Fibroblast of mammary gland (primary cell): ENCODE results near the gene NAALAD2.

ENCODE experiments used
- DNase-seq: peaks from one replicate; pipeline ENCODE4 v3.0.0-alpha.2; 2010; ENCODE audit warnings: low read depth
- H3K4me3 ChIP-seq: 2 replicates; pipeline ENCODE4 v1.5.1; 2011; ENCODE audit warnings: low read depth, mild to moderate bottlenecking, low read length, moderate library complexity; ENCODE audit not compliant: control insufficient read depth
- TF ChIP-seq, protein P1 (sequence below): conservative IDR thresholded peaks from 2 replicates; pipeline ENCODE4 v1.5.1; 2011; ENCODE audit warnings: low read depth, low read length, inconsistent platforms; ENCODE audit not compliant: control insufficient read depth, insufficient read depth

NAALAD2 gene

DNA sequence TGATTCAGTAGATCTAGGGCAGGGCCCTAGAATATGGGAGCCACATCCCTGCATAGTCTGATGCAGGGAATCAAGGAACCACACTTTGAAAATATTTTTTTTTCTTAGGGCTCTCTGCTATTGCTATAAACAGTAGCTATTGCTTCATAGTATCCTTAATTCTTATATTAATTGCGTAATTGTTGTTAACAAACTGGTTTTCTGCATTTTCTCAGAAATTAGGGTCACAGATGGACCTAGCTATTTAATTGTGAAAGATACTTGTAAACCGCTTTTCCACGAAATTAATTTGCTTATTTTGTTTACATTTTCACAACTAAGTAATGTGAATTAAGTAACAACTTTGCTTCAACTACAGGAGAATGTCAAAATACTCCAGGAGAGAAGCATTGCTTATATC, 34.1 kb downstream of the NAALAD2 start:
- DNase-seq: no peak
- H3K4me3 ChIP-seq: no peak overlapping the region
- TF ChIP-seq, protein P1, sequence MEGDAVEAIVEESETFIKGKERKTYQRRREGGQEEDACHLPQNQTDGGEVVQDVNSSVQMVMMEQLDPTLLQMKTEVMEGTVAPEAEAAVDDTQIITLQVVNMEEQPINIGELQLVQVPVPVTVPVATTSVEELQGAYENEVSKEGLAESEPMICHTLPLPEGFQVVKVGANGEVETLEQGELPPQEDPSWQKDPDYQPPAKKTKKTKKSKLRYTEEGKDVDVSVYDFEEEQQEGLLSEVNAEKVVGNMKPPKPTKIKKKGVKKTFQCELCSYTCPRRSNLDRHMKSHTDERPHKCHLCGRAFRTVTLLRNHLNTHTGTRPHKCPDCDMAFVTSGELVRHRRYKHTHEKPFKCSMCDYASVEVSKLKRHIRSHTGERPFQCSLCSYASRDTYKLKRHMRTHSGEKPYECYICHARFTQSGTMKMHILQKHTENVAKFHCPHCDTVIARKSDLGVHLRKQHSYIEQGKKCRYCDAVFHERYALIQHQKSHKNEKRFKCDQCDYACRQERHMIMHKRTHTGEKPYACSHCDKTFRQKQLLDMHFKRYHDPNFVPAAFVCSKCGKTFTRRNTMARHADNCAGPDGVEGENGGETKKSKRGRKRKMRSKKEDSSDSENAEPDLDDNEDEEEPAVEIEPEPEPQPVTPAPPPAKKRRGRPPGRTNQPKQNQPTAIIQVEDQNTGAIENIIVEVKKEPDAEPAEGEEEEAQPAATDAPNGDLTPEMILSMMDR: no peak

DNA sequence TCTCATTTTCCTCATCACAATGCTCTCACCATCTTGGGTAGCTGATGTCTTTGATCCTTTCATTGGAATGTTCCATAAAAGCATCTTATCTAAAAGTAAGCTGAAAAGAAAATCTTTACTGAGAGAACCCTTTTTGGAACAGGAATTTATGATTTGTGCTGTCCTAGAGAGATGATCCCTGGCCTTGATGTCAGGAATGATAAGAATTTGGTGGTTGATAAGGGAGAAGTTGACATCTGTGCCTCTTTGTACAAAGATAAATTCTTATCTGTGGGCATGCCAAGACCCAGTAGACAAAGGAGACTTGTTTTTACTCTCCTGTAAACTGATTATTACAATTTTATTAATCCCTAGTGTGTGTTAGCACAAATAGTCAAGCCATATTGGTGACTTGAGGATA, 36.9 kb downstream of the NAALAD2 start:
- no peak overlapping the region for H3K4me3 ChIP-seq
- DNase-seq: no peak
- TF ChIP-seq, protein P1: no peak

DNA sequence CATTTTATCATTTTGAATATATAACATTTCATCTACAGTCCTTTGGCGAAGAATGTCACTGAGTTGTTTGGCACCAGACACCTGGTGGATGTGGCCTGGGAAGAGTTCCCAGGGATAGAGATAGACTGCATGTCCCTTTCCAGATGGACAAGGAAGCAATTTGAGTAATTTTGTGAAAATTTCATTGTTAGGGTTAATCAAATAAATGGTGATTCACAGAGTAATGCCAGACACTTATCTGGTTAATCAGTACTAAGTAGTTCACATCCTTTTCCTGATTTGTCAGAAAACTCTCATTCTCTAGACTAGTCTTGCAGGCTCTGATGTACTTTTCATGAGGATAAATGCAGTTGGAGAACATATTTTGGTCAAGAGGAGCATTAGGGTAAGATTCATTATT, 41.6 kb downstream of the NAALAD2 start:
- no peak overlapping the region for H3K4me3 ChIP-seq
- TF ChIP-seq, protein P1: no peak
- DNase-seq: no peak

DNA sequence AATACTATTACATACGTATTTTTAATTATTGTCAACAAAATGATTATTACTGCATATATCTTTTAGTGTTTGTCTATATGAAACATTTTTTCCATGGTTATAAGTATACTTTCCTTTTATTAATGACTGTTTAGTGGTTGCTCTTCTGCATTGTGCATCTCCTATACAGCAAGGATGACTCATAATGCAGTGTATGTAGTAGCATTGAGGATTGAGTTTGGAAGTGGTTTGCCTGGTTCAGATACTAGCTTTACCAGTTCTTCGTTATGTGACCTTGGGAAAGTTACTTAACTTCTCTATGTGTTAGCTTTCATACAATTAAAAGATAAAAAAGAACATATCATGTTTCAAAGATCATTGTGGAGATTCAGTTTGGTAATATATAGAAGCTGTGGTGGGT, 44.3 kb downstream of the NAALAD2 start:
- no peak for DNase-seq
- H3K4me3 ChIP-seq: no peak overlapping the region

DNA sequence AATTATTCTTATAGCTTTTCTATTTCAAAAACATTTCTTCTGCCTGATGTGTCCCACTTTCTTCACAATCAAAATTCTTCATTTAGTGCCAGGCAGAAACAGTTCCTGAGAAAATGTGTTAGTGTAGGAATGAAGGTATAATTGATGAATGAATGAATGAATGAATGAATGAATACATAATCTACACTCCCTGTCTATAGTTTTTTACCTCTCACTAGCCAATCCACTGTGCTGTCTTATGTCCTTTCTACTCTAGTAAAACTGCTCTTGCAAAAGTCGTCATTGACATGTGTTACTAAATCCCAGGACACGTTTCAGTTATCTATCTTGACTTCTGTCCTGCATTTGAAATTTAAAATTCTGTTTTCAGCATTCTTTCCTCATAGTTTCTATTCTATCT, 45.5 kb downstream of the NAALAD2 start:
- H3K4me3 ChIP-seq: no peak overlapping the region
- no peak for DNase-seq
- TF ChIP-seq, protein P1: no peak

More for the DNA sequence above, 44.3 kb downstream of the NAALAD2 start:
- TF ChIP-seq, protein P1: no peak

DNA sequence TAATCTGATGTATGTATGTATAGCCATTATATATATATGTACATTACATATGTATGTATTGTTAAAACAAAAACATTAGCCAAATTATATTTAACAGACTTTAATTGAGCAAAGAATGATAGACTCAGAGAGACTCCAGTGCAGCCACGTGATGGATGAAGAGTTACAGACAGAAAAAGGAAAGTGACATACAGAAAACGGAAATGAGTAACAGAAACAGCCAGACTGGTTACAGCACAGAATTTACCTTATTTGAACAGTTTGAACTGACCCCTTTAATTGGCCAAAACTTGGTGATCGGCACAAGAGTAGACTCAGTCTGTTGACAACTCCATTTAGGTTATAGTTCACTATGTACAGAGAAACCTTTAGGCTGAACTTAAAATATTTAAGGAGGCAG, 53.4 kb downstream of the NAALAD2 start:
- no peak overlapping the region for H3K4me3 ChIP-seq
- no peak for DNase-seq
- TF ChIP-seq, protein P1: no peak

DNA sequence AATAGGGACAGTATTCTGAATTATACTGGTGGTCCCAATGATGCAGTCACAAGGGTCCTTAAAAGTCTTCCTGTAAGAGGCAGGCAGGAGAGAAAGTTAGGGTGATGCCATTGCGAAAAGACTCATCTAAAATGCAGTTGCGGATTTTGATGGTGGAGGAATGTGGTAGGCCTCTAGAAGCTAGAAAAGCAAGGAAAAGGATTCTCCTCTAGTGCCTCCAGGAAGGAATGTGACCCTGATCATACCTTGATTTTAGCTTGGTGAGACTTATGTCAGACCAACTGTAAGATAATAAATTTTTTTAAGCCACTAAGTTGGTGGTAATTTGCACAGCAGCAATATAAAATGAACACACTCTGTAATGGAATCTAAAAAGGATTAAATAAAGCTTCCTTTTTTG, 54.5 kb downstream of the NAALAD2 start:
- TF ChIP-seq, protein P1: no peak
- H3K4me3 ChIP-seq: no peak overlapping the region
- DNase-seq: no peak
